Inflammatory macrophage treated with lipopolysaccharide for 4 hours (primary cell): ENCODE data around the gene FGD6.
"Not testable (repeated sequence)": the region's sequence is repeated elsewhere in the genome, so short reads cannot be mapped to it uniquely, and the experiment has no call there.

Experiments used
- DNase-seq: peaks from one replicate; pipeline ENCODE4 v3.0.0-alpha.2; 2020

Gene FGD6

GRCh38 chr12:95204141-95204866 lies 13.0 kb downstream of the FGD6 start:
- DNase-seq, result peak; percentile 86

GRCh38 chr12:95203487-95204030 lies 13.7 kb downstream of the FGD6 start:
- DNase-seq, result peak; percentile 17

GRCh38 chr12:95202691-95203486 lies 14.4 kb downstream of the FGD6 start:
- peak; percentile 36 for DNase-seq

- DNase-seq, result peak; percentile 39
These were observed 16.1 kb downstream of the FGD6 start for GRCh38 chr12:95201056-95201670.

- DNase-seq, result peak; percentile 37
These were observed 17.0 kb downstream of the FGD6 start for GRCh38 chr12:95200128-95200894.

- peak; percentile 89 for DNase-seq
These were observed 18.4 kb downstream of the FGD6 start for GRCh38 chr12:95198914-95199313.

DNA sequence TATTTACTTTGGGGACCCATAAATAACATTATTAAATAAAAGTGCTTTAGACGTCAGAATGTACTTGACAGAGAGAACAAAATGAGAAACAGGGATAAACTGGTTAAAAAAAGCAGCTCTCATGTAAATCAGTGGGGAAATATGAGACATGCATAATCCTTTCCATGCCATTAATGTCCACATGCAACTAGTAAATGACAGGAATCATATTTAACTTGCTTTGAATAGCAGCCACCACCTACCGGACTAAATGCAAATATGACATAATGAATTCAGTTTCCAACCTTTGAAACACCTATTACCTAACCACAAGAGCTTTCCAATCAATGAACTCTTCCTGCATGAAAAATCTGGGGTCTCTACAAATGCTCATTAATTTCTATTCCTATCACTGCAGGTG lies 19.6 kb downstream of the FGD6 start:
- DNase-seq, result no peak

- DNase-seq, result not testable (repeated sequence)
These were observed 20.2 kb downstream of the FGD6 start for GRCh38 chr12:95196875-95197569.

DNA sequence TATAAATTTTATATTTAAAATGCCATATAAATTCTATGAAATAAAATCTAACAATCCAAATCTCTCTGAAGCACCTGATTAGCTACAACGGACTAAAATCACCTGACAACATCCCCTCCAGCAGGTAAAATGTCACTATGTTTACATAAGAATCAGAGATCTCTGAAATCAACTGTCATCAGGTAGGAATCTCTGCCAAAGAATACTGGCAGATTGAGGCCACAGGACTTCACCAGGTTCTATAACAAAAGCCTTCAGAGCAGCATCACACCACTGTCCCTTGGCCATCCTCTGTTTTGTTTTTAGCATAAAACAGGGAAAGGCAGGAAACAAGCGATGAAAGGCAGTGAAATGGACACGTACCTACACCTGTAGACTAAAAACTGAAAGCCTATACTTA lies 22.1 kb downstream of the FGD6 start:
- DNase-seq, result no peak

GRCh38 chr12:95193139-95193538 lies 24.1 kb downstream of the FGD6 start:
- no peak for DNase-seq

DNA sequence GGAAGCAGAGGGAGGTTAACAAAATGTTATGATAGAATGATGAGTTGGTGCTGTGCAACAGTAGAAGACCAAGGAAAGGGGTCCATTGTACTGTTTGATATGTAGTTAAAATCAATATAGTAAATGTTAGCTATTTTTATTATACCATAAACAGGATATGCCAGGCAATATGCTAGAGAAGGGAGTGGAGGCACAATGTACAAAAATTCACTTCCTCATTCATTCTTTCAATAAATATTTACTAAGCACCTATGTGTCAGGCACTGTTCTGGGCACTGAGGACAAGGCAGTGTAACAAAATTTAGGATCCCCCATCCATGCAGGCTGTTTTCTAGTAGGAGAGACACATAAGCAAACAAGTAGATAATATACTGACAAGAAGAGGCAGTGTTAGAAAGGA lies 25.0 kb downstream of the FGD6 start:
- no peak for DNase-seq

- no peak for DNase-seq
These were observed 26.1 kb downstream of the FGD6 start for GRCh38 chr12:95191060-95191696.

GRCh38 chr12:95187865-95188415 lies 29.3 kb downstream of the FGD6 start:
- DNase-seq, result peak; percentile 66

- DNase-seq, result peak; percentile 85
These were observed 31.4 kb downstream of the FGD6 start for GRCh38 chr12:95185854-95186253.

- peak; percentile 84 for DNase-seq
These were observed 32.2 kb downstream of the FGD6 start for GRCh38 chr12:95185072-95185471.

DNA sequence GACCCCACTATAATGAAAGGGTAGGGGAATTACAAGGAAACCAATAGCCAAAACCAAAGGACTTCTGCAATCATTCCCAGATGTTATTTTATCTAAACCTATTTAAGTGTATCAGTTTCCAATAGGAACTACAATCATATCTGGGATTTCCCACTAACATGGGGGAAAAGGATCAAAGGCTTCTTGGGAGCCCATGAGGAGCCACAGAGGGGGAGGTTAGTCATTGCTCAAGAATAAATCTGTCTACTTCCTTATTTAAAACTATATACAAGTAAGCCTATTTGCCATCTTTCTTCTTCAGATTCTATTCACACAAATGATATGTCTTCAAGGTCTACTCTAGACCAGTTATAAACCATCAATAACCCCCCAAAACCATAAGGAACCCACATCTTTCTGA lies 33.1 kb downstream of the FGD6 start:
- DNase-seq, result peak; percentile 75

- no peak for DNase-seq
These were observed 34.3 kb downstream of the FGD6 start for GRCh38 chr12:95182868-95183415.

DNA sequence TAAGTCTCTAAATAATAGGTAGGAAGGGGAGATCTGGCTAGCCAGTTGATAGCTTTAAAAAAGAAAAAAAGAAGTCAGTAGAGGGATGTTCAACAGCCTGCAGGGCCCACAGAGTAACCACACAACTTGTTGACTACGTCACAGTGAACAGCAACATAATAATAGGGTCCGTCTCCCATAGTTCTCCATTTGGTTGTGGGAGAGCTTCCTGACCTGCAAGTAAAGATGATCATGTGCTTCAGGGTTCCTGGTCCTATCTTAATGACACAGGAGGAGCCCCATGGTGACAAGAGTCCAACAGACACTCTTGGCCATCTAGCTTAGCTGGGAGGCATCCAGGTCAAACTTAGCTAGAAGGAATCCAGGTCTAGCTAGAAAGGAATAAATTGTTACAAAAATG lies 36.2 kb downstream of the FGD6 start:
- peak; percentile 47 for DNase-seq

DNA sequence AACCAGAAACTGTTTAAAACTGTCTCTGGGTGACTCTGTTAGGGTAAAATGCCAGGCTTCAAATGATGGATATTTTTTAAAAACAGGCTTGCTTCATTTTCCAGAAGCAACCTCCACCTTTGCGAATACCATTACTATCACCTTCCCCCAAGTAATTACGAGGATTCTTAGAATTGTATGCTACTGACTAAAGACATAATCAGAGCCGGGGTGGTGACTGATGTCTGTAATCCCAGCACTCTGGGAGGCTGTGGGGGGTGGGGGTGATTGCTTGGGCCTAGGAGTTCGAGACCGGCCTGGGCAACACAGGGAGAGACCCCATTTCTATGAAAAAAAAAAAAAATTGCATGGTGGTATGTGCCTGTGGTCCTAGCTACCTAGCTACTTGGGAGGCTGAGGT lies 38.3 kb downstream of the FGD6 start:
- DNase-seq, result no peak

DNA sequence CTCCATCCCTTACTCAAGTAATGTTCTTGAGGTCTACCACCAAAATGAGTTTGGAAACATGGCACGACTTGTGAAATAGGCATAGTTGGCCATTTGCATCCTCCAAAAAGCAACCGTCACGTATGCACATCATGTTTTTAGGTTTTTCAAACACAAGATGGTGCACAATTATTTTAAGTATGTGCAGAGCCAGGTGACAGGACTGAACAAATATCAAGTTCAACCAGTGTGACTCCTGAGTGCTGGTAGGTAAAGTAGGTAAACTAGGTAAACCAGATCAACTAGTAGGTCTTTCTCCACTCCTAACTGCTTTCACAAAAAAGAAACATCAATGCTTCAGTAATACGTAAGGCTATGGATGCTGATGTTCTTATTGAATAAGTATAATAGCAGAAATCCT lies 39.1 kb downstream of the FGD6 start:
- no peak for DNase-seq

GRCh38 chr12:95177201-95177768 lies 40.0 kb downstream of the FGD6 start:
- DNase-seq, result no peak
